CD4-positive, alpha-beta T cell treated with Interleukin-6 at 100 ng/mL for 8 hours (primary cell): Measurements from ENCODE around the gene KAT8.

Experiments used
- DNase-seq: peaks from one replicate; pipeline ENCODE4 v3.0.0-alpha.2; 2020; ENCODE audit warnings: mixed read lengths, low spot score

KAT8 gene

DNA sequence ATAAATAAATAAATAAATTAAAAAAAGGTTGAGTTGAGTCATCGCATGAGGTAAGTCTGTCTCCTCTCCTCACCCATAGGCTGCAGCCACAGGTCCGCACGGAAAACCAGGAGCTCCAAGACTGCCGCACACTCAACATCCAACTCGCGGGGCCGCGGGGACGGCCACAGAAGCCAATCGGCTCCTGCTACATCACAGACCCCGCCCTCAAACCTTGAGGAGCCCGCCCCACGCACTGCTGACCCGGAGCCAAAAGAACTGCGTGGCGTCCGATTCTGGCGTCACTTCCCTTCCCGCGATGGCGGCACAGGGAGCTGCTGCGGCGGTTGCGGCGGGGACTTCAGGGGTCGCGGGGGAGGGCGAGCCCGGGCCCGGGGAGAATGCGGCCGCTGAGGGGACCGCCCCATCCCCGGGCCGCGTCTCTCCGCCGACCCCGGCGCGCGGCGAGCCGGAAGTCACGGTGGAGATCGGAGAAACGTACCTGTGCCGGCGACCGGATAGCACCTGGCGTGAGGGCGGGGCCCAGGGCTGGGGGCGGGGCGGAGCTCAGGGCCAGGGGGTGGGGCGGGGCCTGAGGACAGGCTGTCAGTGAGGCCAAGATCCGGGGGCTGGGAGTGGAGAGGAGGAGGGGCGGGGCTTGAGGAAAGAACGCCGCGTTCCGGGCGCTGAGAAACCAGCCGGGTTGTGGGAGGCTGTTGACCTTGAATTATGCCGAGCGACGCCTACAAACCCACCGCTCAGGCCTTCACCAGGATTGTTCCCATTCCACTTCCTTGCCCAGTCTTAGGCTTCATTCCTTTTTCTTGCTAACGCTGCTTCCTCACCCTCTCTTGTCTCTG is at the start of gene KAT8:
Gene KAT8, plus strand, starts transcription at position 281 of the 839 bp plus-strand sequence. Its CDS starts 18 bp downstream, at position 299.
- peak; percentile 98 for DNase-seq

DNA sequence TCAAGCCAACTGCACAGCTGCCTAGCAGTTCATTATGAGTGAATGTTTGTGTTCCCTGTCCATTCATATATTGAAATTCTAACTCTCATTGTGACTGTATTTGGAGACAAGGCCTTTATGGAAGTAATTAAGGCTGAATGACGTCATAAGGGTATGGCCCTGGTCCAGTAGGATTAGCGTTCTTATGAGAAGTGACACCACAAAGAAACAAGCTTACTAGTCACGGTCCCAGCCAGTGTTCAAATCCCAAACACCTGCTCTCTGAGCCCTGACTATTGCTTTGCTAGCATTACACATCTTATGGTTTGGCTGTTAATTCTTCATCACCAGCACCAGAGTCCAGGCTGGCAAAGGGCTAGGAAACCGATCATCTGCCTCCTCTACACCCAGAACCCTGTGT is 45.6 kb upstream of the KAT8 start:
- DNase-seq: no peak

DNA sequence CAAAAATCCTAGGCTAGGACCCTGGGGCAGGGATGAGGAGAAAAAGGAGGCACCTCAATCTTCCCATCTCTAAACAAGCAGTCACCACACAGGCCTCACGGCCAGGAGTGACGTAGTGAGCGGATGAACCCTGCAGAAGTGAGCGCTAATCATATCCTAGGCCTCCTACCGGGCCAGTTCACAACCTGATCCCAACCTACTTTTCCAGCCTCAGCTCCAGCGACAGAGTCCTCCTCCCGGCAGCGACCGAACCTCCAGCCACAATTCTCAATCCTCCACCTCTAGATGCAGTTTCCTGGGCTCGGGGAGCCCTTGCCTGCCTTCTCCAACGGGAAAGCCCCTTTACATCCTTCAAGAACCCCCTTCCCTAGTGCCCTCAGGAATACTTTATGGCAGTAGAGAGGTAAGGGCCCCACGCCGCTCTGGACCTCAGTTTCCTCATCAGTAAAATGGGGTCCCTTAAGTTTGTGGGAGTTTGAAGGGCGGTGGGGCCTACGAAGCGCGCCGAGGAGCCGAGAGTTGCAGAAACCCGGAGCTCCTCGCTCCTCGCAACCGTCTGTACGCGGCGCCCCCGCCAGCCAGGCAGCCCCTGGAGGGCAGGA is 44.8 kb upstream of the KAT8 start:
- no peak for DNase-seq

DNA sequence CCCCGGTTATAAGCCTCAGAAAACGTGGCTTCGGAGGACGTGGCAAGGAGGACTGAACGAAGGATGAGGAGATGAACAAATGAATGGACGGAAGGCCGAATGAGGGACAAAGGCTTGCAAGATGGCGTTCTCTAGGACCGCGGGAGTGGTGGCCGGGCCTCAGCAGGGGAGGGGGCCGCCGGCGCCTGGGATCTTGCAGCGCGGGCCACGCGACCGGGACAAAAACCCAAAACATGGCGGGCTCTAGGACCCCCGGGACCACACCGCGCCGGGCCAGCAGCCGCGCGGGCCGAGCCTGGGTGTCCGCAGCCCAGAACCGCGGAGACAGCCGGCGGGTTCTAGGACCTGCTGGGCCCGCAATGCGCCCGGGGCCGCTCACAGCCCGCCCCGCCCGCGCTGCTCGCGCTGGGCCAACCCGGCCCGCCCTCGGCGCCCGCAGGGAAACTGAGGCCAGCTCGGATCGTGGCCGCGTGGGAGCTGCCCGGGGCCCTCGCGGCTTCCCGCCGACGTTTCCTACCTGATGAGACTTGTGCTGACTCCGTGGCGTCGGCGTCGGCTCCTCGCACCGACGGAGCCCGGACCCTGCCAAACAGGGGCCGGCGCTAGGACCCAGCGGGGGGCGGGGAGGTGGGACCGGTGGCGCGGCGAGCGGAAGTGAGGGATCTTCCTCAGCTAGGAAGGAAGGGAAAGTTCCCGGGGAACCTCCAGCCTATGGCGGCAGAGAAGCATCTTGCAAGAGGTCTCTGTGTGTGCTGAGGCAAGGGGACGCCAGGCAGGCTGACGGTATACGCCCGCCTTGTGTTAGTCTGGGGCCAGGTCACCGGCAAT is 44.1 kb upstream of the KAT8 start:
- peak; percentile 73 for DNase-seq

DNA sequence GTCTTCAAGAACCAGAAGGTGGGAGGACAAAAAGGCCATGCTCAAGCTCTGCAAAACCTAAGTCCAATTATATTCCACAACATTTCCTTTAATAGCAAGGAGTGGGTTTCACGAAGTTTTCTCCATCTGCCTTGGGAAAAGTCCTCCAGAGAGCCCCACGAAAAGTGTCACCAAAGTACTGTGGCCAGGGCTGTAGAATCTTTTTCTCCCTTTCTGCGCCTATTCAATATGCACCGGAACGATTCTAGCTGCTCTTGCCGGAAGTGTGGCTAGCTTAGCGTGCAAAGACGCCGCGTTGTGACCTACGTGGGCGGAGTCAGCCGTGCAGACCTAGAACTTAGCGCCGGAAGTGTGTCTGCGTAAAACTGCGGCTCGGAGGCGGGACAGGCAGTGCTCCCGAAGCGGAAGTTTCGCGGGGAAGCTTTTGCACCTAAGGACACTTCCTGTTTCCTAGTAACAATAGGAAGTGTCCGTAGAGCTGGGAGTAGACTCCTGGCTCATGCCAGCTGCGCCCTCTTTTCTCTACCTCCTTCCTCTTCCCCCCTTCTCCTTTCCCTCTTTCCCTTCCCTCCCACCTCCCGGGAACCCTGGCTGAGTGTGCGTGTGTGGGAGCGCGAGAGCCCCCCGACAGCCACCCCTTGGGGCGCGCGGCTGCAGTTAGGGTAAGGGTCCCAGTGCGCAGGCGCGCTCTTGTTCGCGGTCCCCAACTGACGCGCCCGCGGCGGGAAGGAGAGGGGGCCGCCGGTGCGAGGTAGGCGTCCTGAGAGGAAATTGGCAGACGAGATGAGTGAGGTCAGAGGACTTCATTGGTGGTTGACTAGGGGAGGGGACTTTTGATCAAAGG is 43.3 kb upstream of the KAT8 start, which contains the start of the genes ZNF646 and ZNF668:
Gene ZNF646, plus strand, starts transcription at position 453 of the 844 bp plus-strand sequence. CDS start 1,903 bp downstream, outside the sequence.
Gene ZNF668, minus strand, starts transcription at position 271 of the 844 bp plus-strand sequence. CDS start 9,781 bp downstream, outside the sequence.
- peak; percentile 97 for DNase-seq

- no peak for DNase-seq
These were observed 42.7 kb upstream of the KAT8 start for GRCh38 chr16:31074814-31075183.

GRCh38 chr16:31076319-31076718 is 41.1 kb upstream of the KAT8 start:
- DNase-seq: no peak

DNA sequence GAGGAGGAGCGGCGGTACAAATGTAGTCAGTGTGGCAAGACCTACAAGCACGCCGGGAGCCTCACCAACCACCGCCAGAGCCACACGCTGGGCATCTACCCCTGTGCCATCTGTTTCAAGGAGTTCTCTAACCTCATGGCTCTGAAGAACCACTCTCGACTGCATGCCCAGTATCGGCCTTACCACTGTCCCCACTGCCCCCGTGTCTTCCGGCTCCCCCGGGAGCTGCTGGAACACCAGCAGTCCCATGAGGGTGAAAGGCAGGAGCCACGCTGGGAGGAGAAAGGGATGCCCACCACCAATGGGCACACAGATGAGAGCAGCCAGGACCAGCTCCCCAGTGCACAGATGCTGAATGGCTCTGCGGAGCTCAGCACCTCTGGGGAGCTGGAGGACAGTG is 40.4 kb upstream of the KAT8 start:
- no peak for DNase-seq

DNA sequence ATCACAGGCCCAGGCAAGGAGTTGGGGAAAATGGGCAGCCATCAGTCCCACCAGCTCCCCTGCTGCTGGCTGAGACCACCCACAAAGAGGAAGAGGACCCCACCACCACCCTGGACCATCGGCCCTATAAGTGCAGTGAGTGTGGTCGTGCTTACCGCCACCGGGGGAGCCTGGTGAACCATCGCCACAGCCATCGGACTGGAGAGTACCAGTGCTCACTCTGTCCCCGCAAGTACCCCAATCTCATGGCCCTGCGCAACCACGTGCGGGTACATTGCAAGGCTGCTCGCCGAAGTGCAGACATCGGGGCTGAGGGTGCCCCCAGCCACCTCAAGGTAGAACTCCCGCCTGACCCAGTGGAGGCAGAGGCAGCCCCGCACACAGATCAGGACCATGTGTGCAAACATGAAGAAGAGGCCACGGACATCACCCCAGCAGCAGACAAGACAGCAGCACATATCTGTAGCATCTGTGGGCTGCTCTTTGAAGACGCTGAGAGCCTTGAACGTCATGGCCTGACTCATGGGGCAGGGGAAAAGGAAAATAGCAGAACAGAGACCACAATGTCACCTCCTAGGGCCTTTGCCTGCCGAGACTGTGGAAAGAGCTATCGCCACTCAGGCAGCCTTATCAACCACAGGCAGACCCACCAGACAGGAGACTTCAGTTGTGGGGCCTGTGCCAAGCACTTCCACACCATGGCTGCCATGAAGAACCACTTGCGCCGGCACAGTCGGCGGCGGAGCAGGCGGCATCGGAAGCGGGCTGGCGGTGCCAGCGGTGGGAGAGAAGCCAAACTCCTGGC is 39.7 kb upstream of the KAT8 start:
- no peak for DNase-seq

GRCh38 chr16:31078597-31079341 is 38.7 kb upstream of the KAT8 start:
- DNase-seq: no peak

DNA sequence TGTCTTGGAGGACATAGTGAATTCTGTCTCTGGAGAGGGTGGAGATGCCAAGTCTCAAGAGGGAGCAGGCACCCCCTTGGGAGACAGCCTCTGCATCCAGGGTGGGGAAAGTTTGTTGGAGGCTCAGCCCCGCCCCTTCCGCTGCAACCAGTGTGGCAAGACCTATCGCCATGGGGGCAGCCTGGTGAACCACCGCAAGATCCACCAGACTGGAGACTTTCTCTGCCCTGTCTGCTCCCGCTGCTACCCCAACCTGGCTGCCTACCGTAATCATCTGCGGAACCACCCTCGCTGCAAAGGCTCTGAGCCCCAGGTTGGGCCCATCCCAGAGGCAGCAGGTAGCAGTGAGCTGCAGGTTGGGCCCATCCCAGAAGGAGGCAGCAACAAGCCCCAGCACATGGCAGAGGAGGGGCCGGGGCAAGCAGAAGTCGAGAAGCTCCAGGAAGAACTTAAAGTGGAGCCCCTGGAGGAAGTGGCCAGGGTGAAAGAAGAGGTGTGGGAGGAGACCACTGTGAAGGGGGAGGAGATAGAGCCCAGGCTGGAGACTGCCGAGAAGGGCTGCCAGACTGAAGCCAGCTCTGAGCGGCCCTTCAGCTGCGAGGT is 38.0 kb upstream of the KAT8 start:
- no peak for DNase-seq

DNA sequence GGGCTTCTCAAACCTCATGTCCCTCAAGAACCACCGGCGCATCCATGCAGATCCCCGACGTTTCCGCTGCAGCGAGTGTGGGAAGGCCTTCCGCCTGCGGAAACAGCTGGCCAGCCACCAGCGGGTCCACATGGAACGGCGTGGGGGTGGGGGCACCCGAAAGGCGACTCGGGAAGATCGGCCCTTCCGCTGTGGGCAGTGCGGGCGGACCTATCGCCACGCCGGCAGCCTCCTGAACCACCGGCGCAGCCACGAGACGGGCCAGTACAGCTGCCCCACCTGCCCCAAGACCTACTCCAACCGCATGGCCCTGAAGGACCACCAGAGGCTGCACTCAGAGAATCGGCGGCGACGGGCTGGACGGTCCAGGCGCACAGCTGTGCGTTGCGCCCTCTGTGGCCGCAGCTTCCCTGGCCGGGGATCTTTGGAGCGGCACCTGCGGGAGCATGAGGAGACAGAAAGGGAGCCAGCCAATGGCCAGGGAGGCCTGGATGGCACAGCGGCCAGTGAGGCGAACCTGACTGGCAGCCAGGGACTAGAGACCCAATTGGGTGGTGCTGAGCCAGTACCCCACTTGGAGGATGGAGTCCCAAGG is 37.3 kb upstream of the KAT8 start:
- no peak for DNase-seq

- DNase-seq: no peak
These were observed 36.6 kb upstream of the KAT8 start for GRCh38 chr16:31080756-31081419.

DNA sequence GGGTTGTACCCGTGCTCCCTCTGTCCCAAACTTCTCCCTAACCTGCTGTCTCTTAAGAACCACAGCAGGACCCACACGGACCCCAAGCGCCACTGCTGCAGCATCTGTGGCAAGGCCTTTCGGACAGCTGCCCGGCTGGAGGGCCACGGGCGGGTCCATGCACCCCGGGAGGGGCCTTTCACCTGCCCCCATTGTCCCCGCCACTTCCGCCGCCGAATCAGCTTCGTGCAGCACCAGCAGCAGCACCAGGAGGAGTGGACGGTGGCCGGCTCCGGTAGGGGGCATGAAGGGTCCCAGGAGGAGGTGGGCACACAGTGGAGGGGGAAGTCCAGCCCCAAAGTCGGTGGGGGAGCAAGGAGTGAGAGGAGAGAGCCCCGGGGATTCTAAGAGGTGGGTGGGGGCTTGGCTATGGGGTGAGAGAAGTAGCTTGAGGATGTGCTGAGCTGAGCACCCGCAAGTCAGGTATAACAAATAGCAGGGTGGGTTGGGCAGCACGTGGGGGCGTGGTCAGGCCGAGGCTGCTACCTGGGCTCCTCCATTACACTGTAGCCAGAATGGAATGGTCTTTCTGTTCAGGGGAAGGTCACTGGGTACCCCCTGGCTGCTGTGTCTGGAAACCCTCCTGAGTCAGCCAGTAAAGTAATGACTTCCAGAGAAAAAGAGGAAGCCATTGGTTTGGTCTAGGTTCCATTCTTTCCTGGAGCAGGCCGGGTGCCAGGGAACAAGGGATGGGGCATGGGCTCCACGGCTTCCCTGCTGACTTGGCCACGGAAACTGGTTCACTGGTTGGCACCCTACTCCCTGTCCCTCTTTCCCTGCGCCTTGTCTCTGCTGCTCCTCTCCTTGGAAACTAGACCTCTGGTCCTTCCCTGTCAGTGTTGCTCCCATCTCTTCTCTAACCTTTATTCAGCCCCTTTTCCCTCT is 35.8 kb upstream of the KAT8 start:
- DNase-seq: no peak

GRCh38 chr16:31082368-31083045 is 35.0 kb upstream of the KAT8 start:
- DNase-seq: no peak

DNA sequence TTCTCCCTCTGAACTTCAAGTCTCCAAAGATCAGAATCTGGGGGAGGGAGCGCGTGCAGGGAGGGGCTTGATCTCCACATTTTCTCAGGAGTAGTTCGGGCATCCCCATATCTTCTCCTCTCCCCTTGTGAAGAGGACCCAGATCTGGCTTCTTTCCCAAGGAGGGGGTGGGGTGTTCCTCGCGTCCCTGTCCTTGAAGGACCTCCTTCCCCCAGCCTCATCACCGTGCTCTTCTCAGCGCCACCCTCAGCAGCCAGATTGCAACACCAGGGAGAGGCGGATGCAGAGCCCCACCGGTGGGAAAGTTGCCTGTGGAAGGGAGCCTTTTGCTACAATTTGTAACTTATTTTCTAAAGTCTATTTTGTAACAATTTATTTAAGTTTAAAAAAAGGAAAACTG is 34.4 kb upstream of the KAT8 start:
- DNase-seq: no peak

GRCh38 chr16:31083556-31083955 is 33.9 kb upstream of the KAT8 start:
- DNase-seq: no peak
